ENCODE data around the gene VPS37D. TPM values are rescaled to one million over a fixed set of nuclear protein-coding genes. Genes with fewer than 3 reads are reported as not detected.
"Not testable (repeated sequence)": the region's sequence is repeated elsewhere in the genome, so short reads cannot be mapped to it uniquely, and the experiment has no call there.

The VPS37D gene
- total RNA-seq, 1 donor from 2014 or later = 2.6 TPM

DNA sequence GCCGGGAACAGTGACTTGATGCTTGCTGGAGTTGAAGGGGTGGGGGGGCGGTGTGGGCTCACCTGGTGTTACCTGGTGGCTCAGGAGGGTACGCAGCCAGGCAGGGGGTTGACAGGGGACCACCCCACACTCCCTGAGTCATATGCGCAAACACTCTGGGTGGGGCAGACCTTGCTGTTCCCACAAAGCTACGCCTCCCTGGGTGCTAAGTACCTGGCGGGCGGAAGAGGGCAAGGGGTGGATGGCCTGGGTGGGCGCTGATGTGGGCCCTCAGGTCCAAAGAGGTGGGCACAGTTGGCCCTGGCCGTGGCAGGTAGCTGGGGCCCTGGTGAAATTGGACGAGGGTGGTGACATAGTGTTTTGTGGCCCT, 37.9 kb downstream of the VPS37D start:
- DNase-seq (ENCODE audit: low read depth in 2 of 2) = no peak

- peak in 1 of 2 donors; percentile 56 for DNase-seq (ENCODE audit: low read depth in 2 of 2)
Observed at GRCh38 chr7:73706126-73707044, 38.8 kb downstream of the VPS37D start.

- peak in 1 of 2 donors; percentile 37 for DNase-seq (ENCODE audit: low read depth in 2 of 2)
Observed at GRCh38 chr7:73707045-73707631, 39.5 kb downstream of the VPS37D start.

- DNase-seq (ENCODE audit: low read depth in 2 of 2) = no peak
Observed at GRCh38 chr7:73708961-73709549, 41.4 kb downstream of the VPS37D start.

DNA sequence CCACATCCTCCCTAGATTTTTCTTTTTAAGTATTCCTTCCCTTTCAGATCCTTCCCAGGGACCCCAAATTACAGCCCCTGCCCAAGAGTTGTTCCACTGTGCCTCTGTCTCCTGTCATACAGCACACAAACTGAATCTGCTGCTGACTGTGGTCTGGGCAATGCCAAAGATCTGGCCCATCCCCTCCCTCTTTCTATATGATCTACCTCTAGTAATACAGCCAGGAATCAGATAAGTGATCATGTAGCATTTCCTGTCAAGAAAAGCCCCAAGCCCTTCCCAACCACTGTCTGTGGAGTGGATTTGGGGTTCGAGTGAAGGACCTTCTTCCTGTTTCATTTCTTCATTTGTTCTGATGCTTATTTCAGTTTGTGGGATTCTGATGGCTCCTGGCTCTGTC, 45.1 kb downstream of the VPS37D start:
- no peak for DNase-seq (ENCODE audit: low read depth in 2 of 2)

DNA sequence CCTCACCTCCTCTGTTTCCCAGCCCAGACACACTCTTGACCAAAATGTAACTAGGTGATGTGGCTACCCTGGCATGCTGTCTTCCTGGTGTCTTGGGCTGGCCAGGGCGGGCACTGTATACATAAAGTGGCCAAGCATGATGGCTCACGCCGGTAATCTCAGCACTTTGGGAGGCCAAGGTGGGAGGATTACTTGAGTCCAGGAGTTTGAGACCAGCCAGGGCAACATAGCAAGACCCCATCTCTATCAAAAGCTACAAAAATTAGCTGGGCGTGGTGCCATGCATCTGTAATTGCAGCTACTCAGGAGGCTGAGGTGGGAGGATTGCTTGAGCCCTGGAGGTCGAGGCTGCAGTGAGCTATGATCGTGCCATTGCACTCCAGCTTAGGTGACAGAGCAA, 45.7 kb downstream of the VPS37D start:
- DNase-seq (ENCODE audit: low read depth in 2 of 2) = not testable (repeated sequence)

GRCh38 chr7:73715648-73716317, 48.2 kb downstream of the VPS37D start:
- DNase-seq (ENCODE audit: low read depth in 2 of 2) = peak; percentile 43 to 93

DNA sequence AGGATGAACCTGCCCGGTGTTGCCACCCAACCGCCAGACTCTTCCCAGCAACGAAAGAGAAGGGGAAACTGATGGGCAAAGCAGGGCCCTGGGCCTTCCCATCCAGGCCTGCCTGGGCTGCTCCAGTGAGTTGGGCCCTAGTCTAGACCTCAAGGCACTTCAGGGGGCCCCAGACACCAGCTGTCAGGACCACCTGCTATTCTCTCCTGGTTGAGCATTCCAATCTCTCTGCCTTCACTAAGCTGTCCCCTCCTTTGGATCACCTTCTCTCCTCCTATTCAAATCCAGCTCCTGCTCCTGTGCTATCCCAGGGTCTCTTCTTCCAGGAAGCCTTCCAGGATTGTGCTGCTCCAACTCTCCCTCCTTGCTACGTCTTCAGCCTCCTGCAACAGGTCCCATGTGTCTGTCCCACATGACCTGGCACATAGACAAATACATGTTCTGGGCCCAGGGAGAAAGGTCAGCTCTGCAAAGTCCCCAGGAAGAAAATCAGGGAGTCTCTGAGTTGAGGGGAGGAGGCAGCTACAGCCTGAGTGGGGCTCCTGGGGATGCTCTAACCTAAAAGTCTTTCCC, 48.8 kb downstream of the VPS37D start:
- DNase-seq (ENCODE audit: low read depth in 2 of 2) = no peak

DNA sequence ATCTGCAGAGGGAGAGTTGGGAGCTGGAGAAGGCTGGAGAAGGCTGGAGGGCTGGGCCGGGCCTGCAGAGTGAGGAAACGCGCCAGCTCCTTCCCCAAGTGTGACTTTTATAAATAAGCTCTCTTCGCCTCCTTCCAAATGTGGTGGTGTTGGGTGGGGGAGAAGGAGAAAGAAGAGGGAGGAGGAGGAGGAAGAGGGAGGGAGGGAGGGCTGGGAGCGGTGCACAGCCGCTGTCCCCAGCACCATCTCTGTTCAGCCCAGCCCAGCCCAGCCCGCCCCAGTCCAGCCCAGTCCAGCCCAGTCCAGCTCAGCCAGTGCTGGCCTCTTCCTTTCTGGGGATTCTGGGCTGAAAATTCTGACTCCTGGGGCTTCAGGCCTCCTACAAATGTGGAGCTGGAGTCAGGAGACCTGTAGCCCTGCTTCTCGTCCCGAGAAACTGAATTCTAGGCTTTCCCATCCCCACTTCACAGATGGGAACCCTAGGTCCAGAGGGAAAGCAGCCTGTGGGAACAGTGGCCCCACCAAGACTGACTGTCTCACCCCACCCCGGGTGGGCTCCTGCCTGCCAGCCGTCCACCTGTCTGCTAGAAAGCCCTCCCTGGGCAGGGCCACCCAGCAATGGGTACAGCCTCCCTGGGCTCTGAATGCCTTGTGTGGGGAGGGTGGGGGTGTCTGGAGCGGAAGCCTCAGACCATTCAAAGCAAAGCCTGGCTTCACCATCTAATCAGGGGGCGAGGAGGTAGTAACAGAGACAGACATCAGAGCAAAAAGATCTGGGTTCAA, 49.6 kb downstream of the VPS37D start:
- DNase-seq (ENCODE audit: low read depth in 2 of 2) = peak in 1 of 2 donors; percentile 70

GRCh38 chr7:73717991-73718405, 50.4 kb downstream of the VPS37D start:
- peak; percentile 80 to 99 for DNase-seq (ENCODE audit: low read depth in 2 of 2)

DNA sequence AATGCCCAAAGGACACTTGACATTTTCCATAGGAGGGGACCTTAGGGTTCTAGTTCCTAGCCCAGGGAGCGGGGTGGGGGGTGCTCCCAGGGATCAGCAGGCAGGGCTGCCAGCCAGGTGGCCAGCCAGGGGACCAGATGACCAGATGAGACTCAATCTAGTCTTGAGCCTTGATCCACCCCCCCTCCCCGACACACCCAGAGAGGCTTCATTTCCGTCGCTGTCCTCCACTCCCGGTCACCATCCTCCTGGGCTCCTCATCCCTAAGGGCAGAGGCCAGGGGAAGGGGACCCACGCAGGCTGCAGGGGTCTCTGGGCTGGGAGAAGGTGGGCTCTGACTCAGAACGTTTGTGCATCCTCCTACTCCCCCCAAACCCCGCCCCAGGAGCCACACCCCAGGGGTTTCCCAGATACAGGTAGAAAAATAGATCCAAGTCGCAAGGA, 50.8 kb downstream of the VPS37D start:
- DNase-seq (ENCODE audit: low read depth in 2 of 2) = no peak

GRCh38 chr7:73718905-73719805, 51.5 kb downstream of the VPS37D start, which contains the start of gene STX1A:
Gene STX1A, minus strand, starts transcription at chr7:73719669. Its CDS starts 38 bp downstream, at chr7:73719631.
- DNase-seq (ENCODE audit: low read depth in 2 of 2) = peak; percentile 76 to 80

DNA sequence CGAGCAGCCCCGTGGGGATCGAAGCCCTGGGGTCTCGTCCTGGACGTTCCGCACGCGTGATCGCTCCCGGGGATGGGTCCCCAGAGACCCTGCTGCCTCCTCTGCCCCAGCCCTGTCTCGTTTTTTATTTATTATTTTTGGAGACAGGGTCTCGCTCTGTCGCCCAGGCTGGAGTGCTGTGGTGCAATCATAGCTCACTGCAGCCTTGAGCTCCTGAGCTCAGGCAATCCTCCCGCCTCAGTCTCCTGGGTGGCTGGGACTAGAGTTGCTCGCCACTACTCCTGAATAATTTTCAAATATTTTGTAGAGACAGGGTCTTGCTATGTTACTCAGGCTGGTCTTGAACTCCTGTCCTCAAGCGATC, 52.2 kb downstream of the VPS37D start:
- no peak for DNase-seq (ENCODE audit: low read depth in 2 of 2)

DNA sequence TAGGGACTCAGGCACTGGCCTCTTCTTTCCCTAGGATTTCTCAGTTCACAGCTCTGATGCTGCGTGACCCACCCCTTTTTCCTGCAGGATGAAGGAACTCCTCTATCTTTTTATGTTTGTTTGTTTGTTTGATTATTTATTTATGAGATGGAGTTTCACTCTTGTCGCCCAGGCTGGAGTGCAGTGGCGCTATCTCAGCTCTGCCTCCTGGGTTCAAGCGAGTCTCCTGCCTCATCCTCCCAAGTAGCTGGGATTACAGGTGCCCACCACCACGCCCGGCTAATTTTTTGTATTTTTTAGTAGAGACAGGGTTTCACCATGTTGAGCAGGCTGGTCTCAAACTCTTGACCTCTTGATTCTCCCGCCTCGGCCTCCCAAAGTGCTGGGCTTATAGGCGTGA, 52.8 kb downstream of the VPS37D start:
- DNase-seq (ENCODE audit: low read depth in 2 of 2) = not testable (repeated sequence)

- no peak for DNase-seq (ENCODE audit: low read depth in 2 of 2)
Observed at GRCh38 chr7:73721377-73721817, 53.8 kb downstream of the VPS37D start.
